Measurements from ENCODE around the gene PDE4A.
"Not testable (repeated sequence)": the region's sequence is repeated elsewhere in the genome, so short reads cannot be mapped to it uniquely, and the experiment has no call there.

Gene PDE4A

GRCh38 chr19:10420444-10421239, at the start of gene PDE4A:
Gene PDE4A, plus strand, starts transcription at chr19:10420538. Its CDS starts 227 bp downstream, at chr19:10420765.
- peak; percentile 56 to 70 for DNase-seq

DNA sequence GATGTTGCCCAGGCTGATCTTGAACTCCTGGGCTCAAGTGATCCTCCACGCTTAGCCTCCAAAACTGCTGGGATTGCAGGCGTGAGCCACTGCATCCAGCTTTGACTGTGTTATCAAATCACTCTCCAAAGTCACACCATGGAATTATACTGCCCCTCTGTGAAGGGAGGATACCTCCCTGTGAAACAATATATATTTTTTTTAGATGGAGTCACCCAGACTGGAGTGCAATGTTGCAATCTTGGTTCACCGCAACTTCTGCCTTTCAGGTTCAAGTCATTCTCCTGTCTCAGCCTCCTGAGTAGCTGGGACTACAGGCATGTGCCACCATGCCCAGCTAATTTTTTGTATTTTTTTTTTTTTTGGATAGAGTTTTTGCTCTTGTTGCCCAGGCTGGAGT, 47.6 kb upstream of the PDE4A start:
- no peak for DNase-seq

- DNase-seq = no peak
Observed at GRCh38 chr19:10374931-10375330, 45.4 kb upstream of the PDE4A start.

DNA sequence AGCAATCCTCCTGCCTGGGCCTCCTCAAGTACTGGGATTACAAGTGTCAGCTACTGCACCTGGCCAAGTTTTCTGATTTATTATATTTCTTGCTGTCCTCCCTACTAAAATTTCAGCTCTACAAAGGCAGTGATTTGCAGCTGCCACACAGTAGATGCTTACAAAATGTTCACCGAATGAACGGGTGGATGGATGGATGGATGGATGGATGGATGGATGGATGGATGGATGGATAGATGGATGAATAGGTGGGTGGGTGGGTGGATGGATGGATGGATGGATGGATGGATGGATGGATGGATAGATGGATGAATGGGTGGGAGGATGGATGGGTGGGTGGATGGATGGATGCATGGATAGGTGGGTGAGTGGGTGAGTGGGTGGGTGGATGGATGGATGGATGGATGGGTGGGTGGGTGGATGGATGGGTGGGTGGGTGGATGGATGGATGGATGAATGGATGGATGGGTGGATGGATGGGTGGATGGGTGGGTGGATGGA, 43.1 kb upstream of the PDE4A start:
- DNase-seq = not testable (repeated sequence)

- DNase-seq = no peak
Observed at GRCh38 chr19:10378124-10378523, 42.2 kb upstream of the PDE4A start.

DNA sequence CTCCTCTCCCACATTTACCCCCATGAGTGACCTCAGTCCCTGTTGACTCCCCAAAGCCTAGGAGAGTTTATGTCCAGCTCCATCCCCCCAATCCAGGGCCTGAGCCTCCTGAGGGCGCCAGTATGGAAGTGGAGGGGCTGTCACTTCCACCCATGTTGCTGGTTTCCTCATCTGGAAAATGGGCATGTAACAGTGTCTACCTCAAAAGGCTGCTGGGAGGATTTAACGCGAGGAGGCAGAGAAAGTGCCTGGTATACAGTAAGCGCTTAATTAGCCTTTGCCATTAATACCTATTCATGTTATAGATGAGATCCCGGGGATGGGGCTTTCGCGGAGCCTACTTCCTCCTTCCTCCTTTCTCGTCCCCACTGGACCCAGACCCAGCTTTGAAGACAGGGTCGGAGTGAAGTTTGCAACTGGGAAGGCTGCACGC, 40.4 kb upstream of the PDE4A start:
- DNase-seq = no peak

- DNase-seq = peak; percentile 97 to 98
Observed at GRCh38 chr19:10380313-10381102, 39.8 kb upstream of the PDE4A start, which contains the start of gene TYK2. Gene TYK2, minus strand, starts transcription at chr19:10380572. Its CDS starts 2,166 bp downstream, at chr19:10378406.

DNA sequence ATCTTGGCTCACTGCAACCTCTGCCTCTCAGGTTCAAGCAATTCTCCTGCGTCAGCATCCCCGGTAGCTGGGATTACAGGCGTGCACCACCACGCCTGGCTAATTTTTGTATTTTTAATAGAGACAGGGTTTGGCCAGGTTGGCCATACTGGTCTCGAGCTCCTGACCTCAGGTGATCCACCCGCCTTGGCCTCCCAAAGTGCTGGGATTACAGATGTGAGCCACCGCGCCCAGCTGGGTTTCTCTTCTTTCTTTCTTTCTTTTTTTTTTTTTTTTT, 37.2 kb upstream of the PDE4A start:
- not testable (repeated sequence) for DNase-seq

DNA sequence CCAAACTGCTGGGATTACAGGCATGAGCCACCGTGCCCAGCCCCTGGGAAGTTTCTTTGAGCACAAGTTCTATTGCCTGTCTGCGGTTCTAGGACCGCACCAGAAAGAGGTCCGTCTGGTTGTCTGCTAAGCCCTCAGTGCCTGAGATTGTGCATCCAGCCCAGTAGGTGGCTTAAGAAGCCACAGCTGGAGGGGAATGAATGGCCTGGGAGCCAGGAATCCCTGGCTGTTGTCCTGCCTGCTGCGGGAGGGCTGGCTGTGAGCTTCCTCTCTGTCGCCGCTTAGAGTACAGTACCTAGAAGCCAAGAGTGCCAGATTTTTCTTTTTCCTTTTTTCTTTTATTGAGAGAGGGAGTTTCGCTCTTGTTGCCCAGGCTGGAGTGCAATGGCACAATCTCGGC, 35.8 kb upstream of the PDE4A start:
- DNase-seq = no peak

- DNase-seq = peak; percentile 89 to 93
Observed at GRCh38 chr19:10388957-10389356, 31.4 kb upstream of the PDE4A start.

GRCh38 chr19:10389863-10390262, 30.5 kb upstream of the PDE4A start:
- DNase-seq = peak; percentile 33 to 40

GRCh38 chr19:10390652-10391286, 29.6 kb upstream of the PDE4A start:
- peak; percentile 71 to 73 for DNase-seq

- no peak for DNase-seq
Observed at GRCh38 chr19:10392120-10392519, 28.2 kb upstream of the PDE4A start.

DNA sequence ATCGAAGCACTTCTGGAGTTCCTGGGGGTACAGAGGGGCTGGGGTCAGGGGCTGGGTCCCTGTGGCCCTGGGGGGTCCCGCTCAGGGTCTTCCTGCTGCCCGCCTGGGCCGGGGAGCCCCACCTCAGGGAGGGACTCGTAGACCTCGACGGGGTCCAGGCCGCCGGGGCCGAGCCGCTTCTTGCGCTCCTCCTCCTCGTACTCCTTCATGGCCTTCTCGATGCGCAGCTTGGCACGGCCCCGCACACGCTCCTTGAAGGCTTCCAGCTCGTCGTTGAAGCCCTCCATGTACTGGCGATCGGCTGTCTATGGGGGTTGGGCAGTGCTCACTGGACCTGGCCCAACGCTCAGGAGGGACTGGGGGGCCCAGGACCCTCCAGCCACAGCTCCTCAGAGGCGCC, 27.2 kb upstream of the PDE4A start:
- no peak for DNase-seq

- DNase-seq = no peak
Observed at GRCh38 chr19:10395003-10395402, 25.3 kb upstream of the PDE4A start.

- no peak for DNase-seq
Observed at GRCh38 chr19:10395436-10395835, 24.9 kb upstream of the PDE4A start.

DNA sequence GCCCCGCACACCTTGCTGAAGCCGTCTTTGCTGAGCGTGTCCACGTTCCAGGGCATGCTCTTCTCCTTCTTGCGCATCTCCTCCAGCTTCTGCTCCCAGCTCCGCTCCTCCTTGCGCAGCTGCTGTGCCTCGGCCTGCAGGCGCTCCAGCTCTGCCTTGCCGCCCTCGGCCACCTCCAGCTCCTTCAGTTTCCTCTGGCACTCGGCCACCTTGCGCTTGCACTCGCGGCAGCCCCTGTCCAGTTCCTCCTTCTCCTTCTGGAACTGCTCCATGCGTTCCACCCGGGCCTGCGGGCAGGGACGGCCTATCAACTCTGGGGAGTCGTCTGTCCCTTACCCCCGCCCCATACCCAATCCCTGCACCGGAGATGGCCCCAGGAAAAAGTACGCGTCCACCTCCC, 24.4 kb upstream of the PDE4A start:
- no peak for DNase-seq

DNA sequence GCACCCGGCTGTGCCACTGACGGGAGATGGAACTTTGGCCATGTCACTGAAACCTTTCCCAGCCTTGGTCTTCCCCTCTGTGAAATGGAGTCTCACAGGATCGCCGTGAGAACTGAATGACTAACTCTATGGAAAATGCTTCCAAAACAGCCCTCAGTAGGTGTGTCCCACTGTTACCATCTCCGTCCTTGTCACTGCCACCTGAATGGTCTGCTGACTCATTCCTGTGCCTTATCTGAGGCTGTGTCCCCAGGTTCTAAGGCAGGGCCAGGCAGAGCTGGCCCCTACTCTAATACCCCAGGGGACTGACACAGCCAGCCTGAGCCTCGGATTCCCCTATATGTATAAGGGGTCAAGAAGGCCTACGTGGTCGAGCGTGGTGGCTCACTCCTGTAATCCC, 21.5 kb upstream of the PDE4A start:
- no peak for DNase-seq

- not testable (repeated sequence) for DNase-seq
Observed at GRCh38 chr19:10399340-10399739, 21.0 kb upstream of the PDE4A start.

- DNase-seq = no peak
Observed at GRCh38 chr19:10399878-10400277, 20.5 kb upstream of the PDE4A start.

DNA sequence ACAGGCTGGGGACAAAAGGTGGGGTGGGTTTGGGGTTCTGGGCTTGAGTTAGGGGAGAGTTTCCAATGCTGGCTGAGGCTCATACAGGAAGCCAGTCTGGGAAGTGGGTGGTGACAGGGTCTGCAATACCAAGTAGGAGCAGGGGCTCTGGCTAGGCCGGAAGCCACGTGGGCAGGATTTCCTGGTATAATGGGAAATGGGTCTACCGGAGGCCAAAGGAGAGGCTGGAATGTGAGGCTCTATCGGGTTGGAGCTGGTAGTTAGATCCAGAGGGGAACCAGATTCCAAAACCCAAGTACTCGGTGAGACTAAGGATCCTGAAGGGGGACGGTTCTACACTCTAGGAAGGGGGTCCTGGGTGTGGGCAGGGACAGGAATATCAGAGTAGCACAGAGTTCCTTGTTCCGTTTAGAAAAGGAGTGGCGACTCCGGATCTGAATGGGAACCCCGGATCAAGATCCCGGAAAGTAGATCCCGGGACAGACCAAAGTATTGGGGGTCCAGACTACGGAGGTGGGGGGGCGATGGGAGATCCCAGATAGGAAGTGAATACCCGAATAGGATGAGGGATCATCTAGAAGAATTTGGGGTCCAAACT, 17.8 kb upstream of the PDE4A start:
- DNase-seq = peak in 1 of 2 donors; percentile 44

DNA sequence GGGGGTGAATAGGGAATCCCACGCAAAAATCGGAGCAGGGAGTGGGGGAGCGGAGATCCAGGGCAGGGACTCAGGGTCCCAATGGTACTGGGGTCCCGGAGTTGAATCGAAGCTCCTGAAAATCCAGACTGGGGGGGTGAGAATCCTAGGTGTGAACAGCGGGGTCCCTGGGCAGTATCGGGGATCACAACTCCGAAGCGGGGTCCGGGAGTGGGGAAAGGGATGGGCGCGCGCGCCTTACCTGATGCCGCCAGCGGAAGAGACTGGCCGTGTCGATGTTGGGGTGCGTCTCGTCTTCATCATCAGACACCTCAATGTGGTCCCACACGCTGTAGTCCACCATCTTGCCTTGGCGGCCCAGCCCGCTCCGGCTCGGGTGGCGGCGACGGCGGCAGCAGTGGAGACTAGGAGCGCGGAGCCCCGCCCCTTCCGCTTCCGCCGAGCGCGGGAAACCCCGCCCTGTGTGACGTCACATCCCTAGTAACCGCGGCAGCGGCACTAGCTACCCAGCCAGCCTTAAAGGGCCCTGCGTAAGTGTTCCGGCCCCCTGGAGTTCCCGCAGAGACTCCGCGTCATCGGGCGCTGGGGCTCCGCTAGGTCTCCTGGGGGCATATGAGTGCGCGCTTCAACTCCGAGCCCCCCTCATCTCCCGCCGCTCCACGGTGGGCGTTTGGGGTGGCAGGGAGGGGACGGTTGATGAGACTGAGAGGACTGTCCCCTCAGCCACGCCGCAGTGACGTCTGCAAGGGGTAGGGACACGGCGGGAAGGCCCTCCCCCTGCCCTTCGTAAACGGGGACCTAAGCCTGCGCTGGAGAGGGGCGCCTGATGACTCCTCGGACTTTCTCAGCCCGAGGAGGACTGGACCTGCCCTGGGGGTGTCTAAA, 17.0 kb upstream of the PDE4A start, which contains the start of gene CDC37:
Gene CDC37 (minus strand): TSS at position 406 of the 885 bp plus-strand sequence. CDS start 63 bp downstream, at position 343.
- peak; percentile 98 to 99 for DNase-seq

All from stimulated activated CD4-positive, alpha-beta T cell treated with anti-CD3 and anti-CD28 coated beads, Interleukin-2, amount 100 ng/mL, for 24 hours (primary cell).